ENCODE data around the gene PPFIA1.

Gene PPFIA1

DNA sequence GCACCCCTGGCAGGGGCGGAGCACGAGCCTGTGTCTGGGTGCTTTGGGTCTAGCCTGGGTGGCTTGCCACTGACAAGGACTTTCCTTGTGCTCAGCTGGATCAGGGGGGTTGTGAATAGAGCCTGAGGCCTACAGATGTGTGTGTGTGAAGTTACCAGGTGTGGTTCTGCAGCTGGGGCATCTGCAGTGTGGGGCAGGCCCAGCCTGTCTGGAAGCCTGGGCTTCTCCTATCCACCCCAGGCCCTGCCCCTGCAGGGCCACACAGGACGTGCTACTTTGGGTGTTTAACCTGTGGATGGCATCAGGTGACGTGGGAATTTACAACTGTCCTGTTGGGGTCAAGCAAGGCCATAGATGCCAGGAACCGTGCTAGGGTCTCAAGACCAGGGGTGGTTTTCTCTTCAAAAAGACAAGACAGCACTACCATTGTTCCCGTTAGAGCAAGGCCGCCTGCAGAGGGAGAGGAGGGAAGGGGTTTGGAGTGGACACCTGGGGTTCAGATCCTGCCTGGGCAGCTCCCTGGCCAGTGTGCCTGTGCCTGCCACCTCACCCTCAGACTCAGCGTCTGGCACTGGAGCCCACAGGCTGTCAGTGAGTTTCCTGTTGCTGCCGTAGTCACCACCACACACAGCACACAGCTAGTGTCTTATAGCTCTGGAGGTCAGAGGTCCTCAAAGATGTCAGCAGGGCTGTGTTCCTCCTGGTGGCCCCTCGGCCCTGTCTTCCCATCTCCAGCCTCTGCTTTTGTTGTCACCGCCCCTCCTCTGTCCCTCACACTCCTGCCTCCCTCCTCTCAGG, 159.4 kb downstream of the PPFIA1 start:
- H3K36me3 ChIP-seq (ENCODE audit: low read depth), result peaks cover 92% of the 10 kb centered on the region
- H3K27ac ChIP-seq (ENCODE audit: poor library complexity, severe bottlenecking), result no peak overlapping the region
- TF ChIP-seq, protein P1, sequence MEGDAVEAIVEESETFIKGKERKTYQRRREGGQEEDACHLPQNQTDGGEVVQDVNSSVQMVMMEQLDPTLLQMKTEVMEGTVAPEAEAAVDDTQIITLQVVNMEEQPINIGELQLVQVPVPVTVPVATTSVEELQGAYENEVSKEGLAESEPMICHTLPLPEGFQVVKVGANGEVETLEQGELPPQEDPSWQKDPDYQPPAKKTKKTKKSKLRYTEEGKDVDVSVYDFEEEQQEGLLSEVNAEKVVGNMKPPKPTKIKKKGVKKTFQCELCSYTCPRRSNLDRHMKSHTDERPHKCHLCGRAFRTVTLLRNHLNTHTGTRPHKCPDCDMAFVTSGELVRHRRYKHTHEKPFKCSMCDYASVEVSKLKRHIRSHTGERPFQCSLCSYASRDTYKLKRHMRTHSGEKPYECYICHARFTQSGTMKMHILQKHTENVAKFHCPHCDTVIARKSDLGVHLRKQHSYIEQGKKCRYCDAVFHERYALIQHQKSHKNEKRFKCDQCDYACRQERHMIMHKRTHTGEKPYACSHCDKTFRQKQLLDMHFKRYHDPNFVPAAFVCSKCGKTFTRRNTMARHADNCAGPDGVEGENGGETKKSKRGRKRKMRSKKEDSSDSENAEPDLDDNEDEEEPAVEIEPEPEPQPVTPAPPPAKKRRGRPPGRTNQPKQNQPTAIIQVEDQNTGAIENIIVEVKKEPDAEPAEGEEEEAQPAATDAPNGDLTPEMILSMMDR (IDR thresholded peaks at IDR 0.05; ENCODE audit: poor library complexity, severe bottlenecking), result no peak
- H3K4me1 ChIP-seq (ENCODE audit: insufficient read depth, poor library complexity, severe bottlenecking), result no peaks in the 10 kb centered on the region
- no peak for ATAC-seq (ENCODE audit: low read depth)
- no peak overlapping the region for H3K4me3 ChIP-seq (ENCODE audit: severe bottlenecking)
- H3K9me3 ChIP-seq (ENCODE audit: severe bottlenecking), result no peaks in the 10 kb centered on the region
- no peaks in the 10 kb centered on the region for H3K27me3 ChIP-seq (ENCODE audit: insufficient read depth, poor library complexity, severe bottlenecking)
- no peak for DNase-seq (ENCODE audit: low spot score)

DNA sequence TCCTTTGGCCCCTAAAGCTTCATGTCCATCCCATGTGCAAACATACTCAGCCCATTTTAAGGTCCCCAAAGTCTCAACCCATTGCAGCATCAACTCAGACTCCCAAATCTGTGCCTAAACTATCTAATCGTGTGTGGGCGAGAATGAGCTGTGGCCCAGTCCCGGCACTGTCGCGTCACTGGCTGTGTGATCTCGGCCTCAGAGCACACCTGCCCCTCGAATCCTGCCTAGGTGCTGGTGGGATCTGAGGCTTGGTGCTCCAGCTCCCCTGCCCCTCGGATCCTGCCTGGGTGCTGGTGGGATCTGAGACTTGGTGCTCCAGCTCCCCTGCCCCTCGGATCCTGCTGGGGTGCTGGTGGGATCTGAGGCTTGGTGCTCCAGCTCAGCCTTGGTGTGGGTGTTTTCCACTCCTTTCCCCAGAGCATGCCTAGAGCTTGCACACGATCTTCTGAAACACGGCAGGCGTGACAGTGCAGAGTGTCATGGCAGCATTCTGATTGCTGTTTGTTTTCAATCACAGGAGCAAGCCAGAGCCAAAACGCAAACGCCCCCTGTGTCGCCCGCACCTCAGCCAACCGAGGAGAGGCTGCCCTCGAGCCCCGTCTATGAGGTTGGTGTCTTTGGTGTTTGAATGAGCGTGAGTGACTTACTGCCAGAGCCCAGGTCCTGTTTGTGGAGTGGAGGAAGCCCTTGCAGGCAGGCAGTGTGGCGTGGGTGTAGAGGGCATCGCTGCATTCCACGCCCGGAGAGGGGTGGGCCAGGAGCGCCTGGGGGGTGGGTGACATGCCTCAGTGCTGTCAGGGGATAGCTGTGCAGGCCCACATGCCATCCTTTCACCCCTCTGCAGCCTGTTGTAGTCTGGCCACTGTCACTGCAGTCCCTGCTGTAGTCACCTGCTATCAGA, 160.4 kb downstream of the PPFIA1 start:
- Histone ChIP-seq H3K27ac (ENCODE audit: poor library complexity, severe bottlenecking) (no peak overlapping the region), H3K4me3 (ENCODE audit: severe bottlenecking) (no peak overlapping the region), H3K36me3 (ENCODE audit: low read depth) (peaks cover 89% of the 10 kb centered on the region), H3K4me1 (ENCODE audit: insufficient read depth, poor library complexity, severe bottlenecking) (no peaks in the 10 kb centered on the region), H3K27me3 (ENCODE audit: insufficient read depth, poor library complexity, severe bottlenecking) (no peaks in the 10 kb centered on the region), H3K9me3 (ENCODE audit: severe bottlenecking) (no peaks in the 10 kb centered on the region)
- DNase-seq (ENCODE audit: low spot score), result no peak
- TF ChIP-seq, protein P1 (IDR thresholded peaks at IDR 0.05; ENCODE audit: poor library complexity, severe bottlenecking), result no peak
- no peak for ATAC-seq (ENCODE audit: low read depth)

DNA sequence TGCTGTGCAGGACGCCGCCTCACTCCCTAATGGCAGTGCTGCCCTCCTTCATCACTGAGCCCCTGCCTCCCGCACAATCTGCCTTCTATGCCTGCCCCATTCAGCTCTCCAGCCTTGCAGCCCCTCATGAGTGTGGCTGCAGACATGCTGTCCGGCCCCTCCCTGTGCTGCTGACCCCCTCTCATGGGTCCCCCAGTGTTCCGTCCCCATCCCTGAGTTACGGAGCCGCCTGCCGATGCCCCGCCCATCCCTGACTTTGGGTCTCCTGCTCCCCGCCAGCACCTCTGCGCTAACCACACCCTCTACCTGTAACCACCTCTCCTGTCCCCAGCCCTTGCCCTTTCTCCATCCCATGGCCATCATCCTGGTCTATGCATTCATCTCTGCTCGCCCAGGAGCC, 161.1 kb downstream of the PPFIA1 start:
- no peak for DNase-seq (ENCODE audit: low spot score)
- Histone ChIP-seq H3K36me3 (ENCODE audit: low read depth) (peaks cover 90% of the 10 kb centered on the region), H3K27me3 (ENCODE audit: insufficient read depth, poor library complexity, severe bottlenecking) (no peaks in the 10 kb centered on the region), H3K27ac (ENCODE audit: poor library complexity, severe bottlenecking) (no peak overlapping the region), H3K4me3 (ENCODE audit: severe bottlenecking) (no peak overlapping the region), H3K9me3 (ENCODE audit: severe bottlenecking) (no peaks in the 10 kb centered on the region), H3K4me1 (ENCODE audit: insufficient read depth, poor library complexity, severe bottlenecking) (no peaks in the 10 kb centered on the region)
- no peak for ATAC-seq (ENCODE audit: low read depth)
- TF ChIP-seq, protein P1 (IDR thresholded peaks at IDR 0.05; ENCODE audit: poor library complexity, severe bottlenecking), result no peak

DNA sequence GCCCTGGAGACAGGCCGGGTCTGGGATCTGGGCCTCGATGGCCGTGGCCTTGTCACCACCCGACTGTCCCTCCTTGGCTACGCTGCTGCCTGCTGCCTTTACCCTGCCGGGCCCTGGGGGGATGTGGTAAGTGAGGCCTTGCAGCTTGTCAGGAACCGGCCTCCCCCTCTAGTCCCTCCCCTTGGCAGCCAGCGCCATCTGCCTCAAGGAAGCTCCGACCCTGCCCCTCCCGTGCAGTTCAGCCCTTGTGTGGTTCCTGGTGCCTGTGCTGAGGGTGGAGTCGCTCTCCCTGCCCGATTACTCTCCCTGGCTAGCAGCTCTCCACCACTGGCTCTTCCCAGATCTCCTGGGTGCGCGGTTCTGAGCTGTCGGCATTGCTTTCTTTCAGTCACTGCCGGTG, 161.6 kb downstream of the PPFIA1 start:
- Histone ChIP-seq H3K4me3 (ENCODE audit: severe bottlenecking) (no peak overlapping the region), H3K36me3 (ENCODE audit: low read depth) (peaks cover 89% of the 10 kb centered on the region), H3K27me3 (ENCODE audit: insufficient read depth, poor library complexity, severe bottlenecking) (no peaks in the 10 kb centered on the region), H3K9me3 (ENCODE audit: severe bottlenecking) (no peaks in the 10 kb centered on the region), H3K27ac (ENCODE audit: poor library complexity, severe bottlenecking) (no peak overlapping the region), H3K4me1 (ENCODE audit: insufficient read depth, poor library complexity, severe bottlenecking) (no peaks in the 10 kb centered on the region)
- DNase-seq (ENCODE audit: low spot score) (no peak), ATAC-seq (ENCODE audit: low read depth) (no peak)
- TF ChIP-seq, protein P1 (IDR thresholded peaks at IDR 0.05; ENCODE audit: poor library complexity, severe bottlenecking), result no peak

Measured in RWPE2 (cell line).